ENCODE data around the gene USP48.
"Not testable (repeated sequence)": the region's sequence is repeated elsewhere in the genome, so short reads cannot be mapped to it uniquely, and the experiment has no call there.

The USP48 gene

DNA sequence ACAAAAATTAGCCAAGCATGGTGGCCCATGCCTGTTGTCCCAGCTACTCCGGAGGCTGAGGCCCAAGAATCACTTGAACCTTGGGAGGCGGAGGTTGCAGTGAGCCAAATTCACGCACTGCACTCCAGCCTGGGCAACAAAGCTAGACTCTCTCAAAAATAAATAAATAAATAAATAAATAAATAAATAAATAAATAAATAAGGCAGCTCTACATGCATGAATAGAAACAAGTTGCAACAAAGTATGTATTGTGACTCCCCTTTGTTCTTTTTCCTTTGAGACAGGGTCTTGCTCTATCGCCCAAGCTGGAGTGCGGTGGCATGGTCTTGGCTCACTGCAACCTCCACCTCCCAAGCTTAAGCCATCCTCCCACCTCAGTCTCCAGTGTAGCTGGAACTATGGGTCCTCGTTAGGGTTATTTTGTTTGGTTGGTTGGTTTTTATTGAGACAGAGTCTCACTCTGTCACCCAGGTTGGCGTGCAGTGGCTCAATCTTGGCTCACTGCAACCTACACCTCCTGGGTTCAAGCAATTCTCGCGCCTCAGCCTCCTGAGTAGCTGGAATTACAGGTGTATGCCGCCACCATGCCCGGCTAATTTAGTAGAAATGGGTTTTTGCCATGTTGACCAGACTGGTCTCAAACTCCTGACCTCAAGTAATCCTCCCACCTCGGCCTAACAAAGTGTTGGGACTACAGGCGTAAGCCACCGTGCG is 8.0 kb downstream of the USP48 start:
- DNase-seq (ENCODE audit: low spot score), result no peak

DNA sequence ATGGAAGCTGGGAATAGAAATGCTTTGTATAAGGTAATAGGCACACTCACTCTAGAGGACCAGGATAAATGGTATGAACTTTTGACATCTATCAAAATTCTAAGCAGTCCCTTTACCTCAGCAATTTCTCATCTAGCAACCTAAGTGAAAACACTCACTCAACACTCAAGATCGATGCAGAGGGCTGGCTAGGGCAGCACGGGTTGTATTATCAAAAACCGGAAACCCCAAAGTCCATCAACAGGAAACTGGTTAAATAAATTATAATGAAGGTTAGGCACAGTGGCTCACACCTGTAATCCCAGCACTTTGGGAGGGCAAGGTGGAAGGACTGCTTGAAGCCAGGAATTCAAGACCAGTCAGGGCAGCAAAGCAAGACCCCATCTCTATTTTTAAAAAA is 9.4 kb downstream of the USP48 start:
- no peak for DNase-seq (ENCODE audit: low spot score)

DNA sequence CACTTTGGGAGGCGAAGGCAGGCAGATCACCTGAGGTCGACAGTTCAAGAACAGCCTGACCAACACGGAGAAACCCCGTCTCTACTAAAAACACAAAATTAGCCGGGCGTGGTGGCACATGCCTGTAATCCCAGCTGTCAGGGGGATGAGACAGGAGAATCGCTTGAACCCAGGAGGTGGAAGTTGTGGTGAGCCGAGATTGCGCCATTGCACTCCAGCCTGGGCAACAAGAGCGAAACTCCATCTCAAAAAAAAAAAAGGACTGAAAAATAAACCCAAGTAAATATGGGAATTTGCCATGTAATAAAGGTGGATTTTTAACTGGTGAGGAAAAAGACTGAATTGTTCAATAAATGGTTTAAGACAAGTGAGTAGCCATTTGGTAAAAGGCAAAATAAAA is 11.3 kb downstream of the USP48 start:
- DNase-seq (ENCODE audit: low spot score), result not testable (repeated sequence)

DNA sequence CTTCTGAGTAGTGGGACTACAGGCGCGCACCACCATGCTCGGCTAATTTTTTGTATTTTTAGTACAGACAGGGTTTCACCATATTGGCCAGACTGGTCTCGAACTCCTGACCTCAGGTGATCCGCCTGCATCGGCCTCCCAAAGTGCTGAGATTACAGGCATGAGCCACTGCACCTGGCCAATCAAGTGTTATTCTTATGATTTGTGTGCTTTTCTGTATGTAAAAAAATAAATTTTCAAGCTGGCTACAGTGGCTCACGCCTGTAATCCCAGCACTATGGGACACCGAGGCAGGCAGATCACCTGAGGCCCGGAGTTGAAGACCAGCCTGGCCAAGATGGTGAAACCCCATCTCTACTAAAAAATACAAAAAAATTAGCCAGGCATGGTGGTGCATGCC is 12.3 kb downstream of the USP48 start:
- not testable (repeated sequence) for DNase-seq (ENCODE audit: low spot score)

DNA sequence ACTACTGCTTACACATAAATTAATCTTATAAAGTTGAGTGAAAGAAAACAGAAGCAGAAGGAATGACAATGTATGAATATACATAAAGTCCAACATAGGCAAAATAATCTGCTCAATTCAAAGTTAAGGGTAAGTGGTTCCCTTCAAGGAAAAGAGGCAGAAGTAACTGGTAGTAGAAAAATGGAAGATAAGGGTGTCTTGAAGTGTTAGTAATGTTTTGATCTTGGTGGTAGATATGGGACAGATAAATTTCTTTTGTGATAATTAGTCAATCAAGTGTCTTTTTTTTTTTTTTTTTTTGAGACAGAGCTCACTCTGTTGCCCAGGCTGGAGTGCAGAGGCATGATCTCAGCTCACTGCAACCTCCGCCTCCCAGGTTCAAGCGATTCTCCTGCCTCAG is 12.7 kb downstream of the USP48 start:
- DNase-seq (ENCODE audit: low spot score), result no peak

DNA sequence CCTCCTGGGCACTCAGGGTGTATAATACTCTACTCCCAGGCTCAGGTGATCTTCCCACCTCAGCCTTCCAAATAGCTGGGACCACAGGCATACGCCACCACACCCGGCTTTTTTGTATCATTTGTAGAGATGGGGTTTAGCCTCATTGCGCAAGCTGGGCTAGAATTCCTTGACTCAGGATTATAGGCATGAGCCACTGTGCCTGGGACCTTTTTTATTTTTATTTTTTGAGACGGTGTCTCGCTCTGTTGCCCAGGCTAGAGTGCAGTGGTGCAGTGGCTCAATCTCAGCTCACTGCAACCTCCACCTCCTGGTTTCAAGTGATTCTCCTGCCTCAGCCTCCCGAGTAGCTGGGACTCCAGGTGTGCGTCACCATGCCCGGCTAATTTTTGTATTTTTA is 15.8 kb downstream of the USP48 start:
- not testable (repeated sequence) for DNase-seq (ENCODE audit: low spot score)

DNA sequence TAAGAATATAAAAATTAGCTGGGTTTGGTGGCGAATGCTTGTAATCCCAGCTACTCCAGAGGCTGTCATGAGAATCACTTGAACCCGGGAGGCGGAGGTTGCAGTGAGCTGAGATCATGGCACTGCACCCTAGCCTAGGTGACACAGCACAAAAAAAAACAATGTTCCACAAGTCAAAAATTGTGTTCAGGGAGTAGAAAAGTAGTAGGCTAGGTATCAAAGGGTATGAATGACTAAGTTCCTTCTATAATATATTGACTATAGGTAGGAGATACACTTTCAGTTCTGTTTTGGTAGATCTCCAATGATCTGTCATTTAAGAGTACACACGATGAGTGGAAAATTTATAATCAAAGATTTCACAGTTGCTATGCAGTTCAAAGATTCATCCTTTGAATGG is 16.7 kb downstream of the USP48 start:
- DNase-seq (ENCODE audit: low spot score), result no peak

DNA sequence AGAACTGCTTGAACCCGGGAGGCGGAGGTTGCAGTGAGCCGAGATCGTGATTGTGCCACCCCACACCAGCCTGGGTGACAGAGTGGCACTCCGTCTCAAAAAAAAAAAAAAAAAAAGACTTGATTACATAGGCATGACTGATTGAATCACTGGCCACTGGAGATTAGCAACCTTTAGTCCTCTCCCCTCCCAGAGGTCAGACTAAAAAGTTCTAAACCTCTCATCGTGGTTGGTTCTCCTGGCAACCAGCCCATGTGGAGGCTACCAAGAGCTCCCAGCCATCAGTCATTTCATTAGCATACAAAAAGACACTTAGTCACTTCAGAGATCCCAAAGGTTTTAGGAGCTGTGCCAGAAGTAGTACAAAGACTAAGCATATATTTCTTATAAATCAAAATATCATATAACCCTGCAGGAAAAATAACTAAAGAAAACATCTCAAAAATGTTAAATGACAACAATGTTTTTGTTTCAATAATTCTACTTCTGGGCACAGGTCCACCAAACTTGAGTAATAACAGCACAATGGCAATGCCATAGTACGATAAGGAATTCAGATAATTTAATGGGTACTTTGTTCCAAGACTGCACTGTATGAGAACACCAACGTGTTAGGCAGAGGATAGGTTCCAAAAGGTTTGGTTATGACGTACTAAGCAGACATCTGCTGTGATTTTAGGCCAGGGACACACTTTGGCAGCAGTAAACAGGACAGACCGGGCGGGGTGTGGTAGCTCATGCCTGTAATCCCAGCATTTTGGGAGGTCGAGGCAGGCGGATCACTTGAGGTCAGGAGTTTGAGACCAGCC is 18.1 kb downstream of the USP48 start:
- DNase-seq (ENCODE audit: low spot score), result no peak

DNA sequence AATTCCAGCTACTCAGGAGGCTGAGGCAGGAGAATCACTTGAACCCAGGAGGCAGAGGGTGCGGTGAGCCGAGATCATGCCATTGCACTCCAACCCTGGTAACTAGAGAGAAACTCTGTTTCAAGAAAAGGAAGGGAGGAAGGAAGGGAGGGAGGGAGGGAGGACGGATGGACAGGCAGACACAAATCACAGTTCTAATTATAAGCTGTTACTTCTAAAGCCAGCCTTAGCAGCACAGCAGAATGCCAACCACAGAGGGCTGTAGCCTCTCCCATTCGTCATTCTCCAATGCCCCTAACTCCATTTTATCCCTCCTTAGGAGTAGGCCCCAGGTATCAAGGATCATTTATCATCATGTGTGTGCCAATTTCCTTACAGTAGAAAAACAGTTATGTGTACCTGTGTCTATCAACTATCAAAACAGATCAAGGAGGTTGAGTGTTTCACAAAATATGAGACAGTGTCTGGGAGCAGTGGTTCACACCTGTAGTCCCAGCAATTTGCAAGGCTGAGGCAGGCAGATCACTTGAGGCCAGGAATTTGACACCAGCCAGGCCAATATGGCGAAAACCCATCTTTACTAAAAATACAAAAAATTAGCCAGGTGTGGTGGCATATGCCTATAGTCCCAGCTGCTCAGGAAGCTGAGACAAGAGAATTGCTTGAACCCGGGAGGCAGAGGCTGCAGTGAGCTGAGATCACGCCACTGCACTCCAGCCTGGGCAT is 19.1 kb downstream of the USP48 start:
- no peak for DNase-seq (ENCODE audit: low spot score)

DNA sequence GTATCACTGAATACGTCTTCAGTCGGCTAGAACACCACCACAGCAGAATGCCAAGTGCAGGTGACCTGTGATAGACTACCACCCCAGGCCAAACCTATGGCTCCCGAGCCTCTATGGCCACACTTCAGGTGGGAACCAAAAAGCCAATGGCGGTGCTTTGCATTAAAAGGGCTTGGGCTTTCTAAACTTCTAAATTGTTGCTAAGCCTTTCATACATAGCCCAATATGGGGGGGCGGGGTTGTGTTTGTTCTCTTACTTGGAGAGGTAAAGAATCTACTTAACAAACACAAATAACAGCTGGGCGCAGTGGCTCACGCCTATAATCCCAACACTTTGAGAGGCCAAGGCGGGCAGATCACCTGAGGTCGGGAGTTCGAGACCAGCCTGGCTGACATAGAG is 19.7 kb downstream of the USP48 start:
- no peak for DNase-seq (ENCODE audit: low spot score)

DNA sequence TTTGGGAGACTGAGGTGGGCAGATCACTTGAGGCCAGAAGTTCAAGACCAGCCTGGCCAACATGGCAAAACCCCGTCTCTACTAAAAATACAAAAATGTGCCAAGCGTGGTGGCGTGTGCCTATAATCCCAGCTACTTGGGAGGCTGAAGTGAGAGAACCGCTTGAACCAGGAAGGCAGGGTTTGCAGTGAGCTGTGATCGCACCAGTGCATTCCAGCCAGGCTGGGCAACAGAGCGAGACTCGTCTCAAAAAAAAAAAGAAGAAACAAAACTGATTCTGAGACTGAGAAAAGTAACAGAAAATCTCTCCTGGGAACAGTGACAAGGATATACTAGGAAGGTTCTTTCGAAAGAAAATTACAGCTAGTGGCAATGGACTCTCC is 20.9 kb downstream of the USP48 start:
- DNase-seq (ENCODE audit: low spot score), result no peak

DNA sequence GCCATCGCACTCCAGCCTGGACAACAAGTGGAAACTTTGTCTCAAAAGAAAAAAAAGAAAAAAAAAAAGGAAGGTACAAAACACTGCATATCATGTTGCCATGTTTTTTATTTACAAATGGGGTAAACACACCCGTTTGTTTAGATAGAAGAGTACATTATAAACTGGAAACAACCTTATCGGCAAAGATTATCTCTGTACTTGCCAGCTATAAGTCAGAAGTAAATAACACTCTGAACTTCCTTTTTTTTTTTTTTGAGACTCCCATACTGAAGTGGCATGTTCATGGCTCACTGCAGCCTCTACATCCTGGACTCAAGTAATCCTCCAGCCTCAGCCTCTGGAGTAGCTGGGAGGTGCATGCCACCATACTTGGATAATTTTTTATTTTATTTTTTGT is 21.9 kb downstream of the USP48 start:
- no peak for DNase-seq (ENCODE audit: low spot score)

DNA sequence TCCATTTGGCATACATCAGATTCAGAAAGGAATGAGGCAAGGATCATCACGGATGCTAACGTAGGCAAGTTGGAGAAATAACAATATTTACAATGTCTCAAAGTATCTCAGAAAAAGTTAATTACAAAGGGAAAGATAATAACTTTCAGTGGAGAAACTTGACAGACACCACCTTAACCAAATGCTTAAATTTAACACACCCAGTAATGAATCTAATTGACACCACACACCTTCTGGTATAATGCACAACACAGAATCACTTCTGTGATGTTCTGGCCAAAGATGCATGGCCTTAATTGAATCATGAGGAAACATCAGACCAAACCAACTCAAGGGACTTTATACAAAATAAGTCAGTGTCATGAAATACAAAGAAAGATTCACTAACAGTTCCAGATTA is 23.1 kb downstream of the USP48 start:
- DNase-seq (ENCODE audit: low spot score), result no peak

DNA sequence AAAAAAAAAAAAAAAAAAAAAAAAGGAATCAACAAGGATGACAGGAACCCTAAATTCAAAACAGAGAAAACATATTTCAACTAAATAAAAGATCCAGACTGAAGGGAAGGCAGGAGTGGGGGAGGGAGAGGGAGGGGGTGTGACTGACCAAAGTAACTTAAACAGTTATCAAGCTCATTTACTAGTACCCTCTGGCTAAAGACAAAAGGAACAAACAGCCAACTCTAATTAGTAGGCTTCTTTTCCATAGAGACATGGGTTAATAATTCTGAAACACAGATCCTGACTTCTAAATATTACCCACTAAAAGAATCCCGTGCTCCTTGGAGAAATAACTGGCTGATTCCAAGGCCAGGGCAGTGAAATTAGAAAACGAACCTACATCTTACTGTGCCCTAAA is 23.8 kb downstream of the USP48 start:
- no peak for DNase-seq (ENCODE audit: low spot score)

DNA sequence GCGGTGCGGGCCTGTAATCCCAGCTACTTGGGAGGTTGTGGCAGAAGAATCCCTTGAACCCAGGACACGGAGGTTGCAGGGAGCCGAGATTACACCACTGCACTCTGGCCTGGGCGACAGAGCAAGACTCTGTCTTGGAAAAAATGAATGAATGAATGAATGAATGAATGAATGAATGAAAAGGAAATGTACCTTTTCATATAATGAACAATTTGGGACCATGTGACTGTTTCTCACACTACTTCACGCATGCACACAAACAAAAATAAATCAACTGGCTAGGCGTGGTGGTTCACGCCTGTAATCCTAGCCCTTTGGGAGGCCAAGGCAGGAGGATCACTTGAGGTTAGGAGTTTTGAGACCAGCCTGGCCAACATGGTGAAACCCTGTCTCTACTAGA is 24.3 kb downstream of the USP48 start:
- DNase-seq (ENCODE audit: low spot score), result no peak

DNA sequence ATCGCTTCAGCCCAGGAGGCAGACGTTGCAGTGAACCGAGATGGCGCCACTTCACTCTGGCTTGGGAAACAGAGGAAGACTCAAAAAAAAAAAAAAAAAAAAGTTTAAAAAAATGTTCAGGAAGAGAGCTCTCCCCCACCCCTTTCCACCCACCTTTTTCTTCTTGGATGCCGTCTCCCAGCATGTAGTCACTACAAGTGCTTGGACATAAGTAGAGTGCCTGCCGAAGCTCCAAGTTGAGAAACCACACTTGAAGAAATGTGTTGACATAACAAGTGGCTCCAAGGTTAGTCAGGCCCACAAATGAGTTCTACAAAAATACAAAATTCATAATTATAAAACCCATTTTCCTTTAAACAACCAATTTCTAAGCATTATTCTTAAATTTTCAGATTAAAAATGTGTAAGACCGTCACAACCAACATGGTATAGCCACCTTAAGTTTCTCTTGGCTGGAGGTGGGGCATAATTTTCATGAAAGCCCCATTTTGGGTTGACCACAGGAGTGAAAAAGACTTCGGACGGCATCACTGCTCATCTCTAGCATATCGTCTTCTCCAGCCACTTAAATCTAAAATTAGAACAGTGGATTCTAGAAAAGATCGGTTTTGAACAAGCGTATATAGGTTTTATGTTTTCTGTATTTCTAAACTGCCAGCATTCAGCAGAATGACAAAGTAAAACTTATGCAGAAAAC is 26.4 kb downstream of the USP48 start:
- no peak for DNase-seq (ENCODE audit: low spot score)

DNA sequence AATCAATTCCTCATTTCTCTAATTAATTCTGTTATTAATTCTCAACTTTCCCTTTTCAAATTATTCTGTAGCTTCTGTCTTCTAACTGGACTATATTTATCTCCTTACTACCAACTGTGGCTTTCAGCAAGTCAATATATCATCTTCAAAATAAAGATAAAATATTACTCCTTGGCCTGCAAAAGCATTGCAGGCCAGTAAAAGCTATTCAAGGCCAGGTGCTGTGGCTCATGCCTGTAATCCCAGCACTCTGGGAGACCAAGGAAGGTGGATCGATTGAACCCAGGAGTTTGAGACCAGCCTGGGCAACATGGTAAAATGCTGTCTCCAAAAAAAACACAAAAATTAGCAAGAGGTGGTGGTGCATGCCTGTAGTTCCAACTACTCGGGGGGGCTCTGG is 27.9 kb downstream of the USP48 start:
- no peak for DNase-seq (ENCODE audit: low spot score)

DNA sequence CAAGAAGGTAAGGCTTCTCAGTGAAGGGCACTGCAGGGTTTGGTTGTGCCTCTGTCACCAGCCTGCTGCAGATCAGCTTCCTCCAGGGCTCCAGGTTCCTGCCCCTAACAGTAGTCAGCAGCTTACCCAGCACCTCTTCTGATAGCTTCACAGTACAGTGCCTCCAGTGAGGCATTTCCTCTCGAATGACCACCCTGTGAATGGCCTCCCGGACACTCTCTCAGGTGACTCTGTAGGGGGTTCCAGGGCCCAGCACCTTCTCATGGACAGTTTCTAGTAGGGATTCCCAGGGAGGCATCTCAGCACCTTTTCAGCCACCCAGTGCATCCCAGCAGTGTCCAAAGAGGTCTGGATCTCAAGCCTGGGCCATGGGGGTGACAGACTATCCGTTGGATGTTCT is 28.4 kb downstream of the USP48 start:
- DNase-seq (ENCODE audit: low spot score), result no peak

DNA sequence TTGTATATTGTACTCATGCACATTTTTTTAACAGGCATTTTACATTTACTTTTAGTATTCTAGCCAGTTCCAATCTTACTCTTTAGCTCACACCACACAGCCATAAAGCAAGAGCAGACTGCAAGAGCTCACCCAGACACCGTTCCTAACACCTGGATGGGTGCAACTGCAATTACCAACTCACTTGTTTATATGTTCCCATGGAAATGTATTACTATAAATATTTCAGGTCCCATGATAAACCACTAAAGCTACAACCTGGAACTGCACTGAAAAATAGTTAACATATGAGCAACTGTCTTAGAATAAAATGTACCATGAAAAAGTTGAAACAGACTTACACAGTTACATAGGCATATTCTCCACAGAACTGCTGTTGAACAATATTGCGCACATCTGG is 30.8 kb downstream of the USP48 start:
- DNase-seq (ENCODE audit: low spot score), result no peak

DNA sequence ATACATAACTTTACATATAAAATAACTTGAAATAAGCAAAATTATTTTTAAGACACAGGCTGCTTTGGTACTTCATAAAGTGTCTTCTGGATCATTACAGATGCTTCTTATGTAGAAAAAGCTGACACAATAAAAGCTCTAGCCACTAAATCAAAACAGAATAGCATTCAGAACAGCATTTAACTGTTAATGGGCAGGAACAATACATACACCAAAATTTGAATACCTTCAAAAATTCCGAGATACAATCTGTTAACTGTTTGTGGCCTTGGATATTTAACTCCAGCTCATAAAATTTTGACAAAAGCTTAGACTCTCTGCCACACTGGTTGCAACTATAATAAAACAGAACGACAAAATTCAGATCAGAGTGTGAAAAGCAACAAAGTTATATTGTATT is 31.7 kb downstream of the USP48 start:
- DNase-seq (ENCODE audit: low spot score), result no peak

DNA sequence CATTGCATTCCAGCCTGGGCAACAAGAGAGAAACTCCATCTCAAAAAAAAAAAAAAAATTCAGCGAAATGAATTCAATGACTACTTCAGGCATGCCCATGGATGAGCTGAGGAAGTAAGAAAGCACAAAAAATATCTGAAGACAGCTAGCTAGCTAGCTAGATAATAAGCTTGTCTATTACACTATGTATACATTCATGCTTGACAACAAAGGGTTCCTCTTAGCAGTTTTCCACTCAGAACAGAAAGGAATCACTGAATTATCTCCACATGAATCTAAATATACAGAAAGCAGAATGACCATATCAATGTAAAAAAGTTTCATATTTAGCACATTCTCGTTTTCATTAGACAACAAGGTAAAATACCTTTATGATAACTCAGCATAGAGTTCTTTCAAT is 32.1 kb downstream of the USP48 start:
- no peak for DNase-seq (ENCODE audit: low spot score)

DNA sequence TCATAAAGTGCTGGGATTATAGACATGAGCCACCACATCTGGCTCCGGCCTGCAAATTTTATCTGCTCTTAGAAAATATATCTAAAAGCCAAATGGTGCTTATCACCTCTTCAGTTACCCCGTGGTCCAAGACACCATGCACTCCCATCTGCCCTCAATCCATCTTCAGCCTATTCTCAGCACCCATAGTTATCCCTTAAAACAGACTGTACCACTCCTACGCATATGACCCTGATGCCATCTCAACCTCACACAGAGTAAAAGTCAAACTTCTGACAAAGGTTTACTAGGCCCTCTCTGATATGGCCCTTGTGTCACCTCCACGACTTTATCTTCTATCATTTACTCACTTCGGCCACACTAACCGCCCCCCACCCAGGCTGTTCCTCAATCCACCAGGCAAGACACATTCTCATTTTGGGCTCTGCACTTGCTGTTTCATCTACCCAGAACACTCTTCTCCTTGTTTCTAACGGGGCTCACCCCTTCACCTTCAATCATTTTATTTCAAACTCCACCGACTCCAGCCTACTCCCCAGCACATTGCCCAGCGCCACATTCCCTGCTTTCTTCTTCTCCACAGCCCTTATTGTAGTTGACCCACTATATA is 33.0 kb downstream of the USP48 start:
- no peak for DNase-seq (ENCODE audit: low spot score)
